GM18868 (cell line): ENCODE results near the gene REEP2.
"Not testable (repeated sequence)": the region's sequence is repeated elsewhere in the genome, so short reads cannot be mapped to it uniquely, and the experiment has no call there.

Experiments used
- ATAC-seq: cut with Tn5 transposase; IDR thresholded peaks from one replicate; pipeline ENCODE4 v1.9.1; 2021; ENCODE audit warnings: mild to moderate bottlenecking, moderate library complexity; ENCODE audit not compliant: unreplicated experiment

Gene REEP2

GRCh38 chr5:138438724-138439476, at the start of gene REEP2:
Gene REEP2 (plus strand): TSS chr5:138439057. CDS start chr5:138439209, 152 bp downstream.
- ATAC-seq, result peak; percentile 85

GRCh38 chr5:138389332-138389731, 49.5 kb upstream of the REEP2 start:
- no peak for ATAC-seq

- ATAC-seq, result not testable (repeated sequence)
These were observed 48.9 kb upstream of the REEP2 start for GRCh38 chr5:138389911-138390310.

DNA sequence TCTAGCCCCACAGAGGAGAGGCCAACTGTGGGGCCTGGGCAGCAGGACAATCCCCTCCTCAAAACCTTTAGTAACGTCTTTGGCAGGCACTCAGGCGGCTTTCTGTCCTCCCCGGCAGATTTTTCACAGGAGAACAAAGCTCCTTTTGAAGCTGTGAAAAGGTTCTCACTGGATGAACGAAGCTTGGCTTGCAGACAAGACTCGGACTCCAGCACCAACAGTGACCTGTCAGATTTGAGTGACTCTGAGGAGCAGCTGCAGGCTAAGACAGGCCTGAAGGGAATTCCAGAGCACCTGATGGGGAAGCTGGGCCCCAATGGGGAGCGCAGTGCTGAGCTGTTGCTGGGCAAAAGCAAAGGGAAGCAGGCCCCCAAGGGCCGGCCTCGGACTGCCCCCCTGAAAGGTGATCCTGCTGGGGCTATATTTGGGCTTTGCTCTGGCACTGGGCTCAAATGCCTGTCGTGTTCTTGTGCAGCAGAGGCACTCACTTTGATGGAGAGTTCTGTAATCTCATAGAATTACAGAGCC, 46.9 kb upstream of the REEP2 start:
- no peak for ATAC-seq

DNA sequence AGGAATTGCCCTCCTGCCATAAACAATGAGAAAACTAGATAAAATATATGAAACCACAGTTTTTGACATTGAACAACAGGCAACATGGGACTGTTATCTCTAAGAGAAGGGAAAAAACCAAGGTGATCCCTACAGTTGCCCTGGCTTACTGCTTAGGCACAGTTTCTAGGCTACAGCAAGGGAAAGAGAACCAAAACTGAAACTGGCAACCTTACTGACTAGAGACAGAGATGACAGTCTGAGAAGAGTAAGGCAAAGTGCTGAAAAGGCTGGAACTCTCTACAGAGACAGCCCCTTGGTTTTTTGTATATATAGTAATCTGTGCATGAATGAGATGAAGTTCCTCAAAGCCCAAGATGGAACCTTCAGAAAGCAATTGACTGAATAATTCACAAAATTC, 36.2 kb upstream of the REEP2 start:
- ATAC-seq, result peak; percentile 91

- peak; percentile 96 for ATAC-seq
These were observed 30.8 kb upstream of the REEP2 start for GRCh38 chr5:138408023-138408422.

DNA sequence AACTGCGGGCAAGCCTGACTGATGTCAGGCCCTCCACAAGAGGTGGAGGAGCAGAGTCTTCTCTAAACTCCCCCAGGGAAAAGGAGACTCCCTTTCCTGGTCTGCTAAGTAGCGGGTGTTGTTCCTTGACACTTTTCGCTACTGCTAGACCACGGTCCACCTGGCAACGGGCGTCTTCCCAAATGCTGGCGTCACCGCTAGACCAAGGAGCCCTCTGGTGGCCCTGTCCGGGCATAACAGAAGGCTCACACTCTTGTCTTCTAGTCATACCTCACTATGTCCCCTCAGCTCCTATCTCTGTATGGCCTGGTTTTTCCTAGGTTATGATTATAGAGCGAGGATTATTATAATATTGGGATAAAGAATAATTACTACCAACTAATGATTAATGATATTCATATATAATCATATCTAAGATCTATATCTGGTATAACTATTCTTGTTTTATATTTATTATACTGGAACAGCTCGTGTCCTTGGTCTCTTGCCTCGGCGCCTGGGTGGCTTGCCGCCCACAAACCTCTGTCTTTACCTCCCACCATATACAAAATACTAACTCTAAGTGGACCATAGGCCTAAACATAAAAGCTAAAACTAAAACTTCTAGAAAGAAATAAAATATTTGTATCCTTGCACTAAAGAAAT, 27.7 kb upstream of the REEP2 start:
- ATAC-seq, result not testable (repeated sequence)

- ATAC-seq, result no peak
These were observed 20.4 kb upstream of the REEP2 start for GRCh38 chr5:138418444-138418843.

- no peak for ATAC-seq
These were observed 13.8 kb upstream of the REEP2 start for GRCh38 chr5:138425079-138425478.

DNA sequence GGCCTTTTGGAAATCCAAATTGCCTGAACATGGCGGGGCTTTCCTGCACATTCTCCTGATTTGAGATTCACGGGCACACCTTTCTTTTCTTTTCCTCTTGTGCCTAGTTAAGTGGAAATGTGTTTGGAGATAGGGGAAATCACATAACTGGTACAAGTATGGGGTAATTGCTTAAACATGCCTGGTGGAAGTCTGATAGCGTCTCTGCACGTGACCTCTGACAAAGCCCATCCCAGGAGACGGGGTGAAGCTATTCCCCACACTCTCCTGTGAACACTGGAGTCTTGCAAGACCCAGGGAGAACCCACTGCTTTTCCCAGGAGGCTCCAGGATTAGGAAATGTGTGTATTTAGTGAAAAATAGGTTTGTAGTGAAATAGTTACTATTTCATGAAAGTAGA, 2.9 kb upstream of the REEP2 start:
- no peak for ATAC-seq

DNA sequence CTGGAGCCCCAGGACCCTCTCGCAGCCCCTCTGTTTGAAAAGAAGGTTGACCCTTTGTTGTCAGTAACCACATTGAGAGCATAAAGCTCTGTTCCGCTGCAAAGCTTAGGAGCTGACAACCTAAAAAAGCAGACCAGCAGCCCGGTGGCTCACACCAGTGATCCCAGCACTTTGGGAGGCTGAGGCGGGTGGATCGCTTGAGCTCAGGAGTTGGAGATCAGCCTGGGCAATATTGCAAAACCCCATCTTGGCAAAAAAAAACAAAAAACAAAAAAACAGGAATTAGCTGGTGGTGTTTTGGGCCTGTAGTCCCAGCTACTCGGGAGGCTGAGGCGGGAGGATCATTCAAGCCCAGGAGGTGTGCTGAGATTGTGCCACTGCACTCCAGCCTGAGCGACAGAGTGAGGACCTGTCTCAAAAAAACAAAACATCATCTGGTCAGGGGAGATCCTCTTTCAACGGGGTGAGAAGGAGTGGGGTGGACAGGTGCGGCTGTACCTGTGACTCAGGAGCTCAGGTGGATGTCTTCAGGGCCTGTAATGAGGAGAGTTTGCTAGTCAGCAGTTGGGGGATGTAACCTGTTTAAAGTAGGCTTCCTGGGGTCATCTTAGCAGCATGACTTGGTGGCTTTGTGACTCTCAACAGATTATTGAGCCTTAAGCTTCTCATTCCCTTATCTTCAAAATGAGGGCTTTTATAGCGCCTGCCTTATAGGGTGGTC, 694 bp upstream of the REEP2 start:
- ATAC-seq, result no peak

GRCh38 chr5:138439477-138440158, 761 bp downstream of the REEP2 start:
- no peak for ATAC-seq

DNA sequence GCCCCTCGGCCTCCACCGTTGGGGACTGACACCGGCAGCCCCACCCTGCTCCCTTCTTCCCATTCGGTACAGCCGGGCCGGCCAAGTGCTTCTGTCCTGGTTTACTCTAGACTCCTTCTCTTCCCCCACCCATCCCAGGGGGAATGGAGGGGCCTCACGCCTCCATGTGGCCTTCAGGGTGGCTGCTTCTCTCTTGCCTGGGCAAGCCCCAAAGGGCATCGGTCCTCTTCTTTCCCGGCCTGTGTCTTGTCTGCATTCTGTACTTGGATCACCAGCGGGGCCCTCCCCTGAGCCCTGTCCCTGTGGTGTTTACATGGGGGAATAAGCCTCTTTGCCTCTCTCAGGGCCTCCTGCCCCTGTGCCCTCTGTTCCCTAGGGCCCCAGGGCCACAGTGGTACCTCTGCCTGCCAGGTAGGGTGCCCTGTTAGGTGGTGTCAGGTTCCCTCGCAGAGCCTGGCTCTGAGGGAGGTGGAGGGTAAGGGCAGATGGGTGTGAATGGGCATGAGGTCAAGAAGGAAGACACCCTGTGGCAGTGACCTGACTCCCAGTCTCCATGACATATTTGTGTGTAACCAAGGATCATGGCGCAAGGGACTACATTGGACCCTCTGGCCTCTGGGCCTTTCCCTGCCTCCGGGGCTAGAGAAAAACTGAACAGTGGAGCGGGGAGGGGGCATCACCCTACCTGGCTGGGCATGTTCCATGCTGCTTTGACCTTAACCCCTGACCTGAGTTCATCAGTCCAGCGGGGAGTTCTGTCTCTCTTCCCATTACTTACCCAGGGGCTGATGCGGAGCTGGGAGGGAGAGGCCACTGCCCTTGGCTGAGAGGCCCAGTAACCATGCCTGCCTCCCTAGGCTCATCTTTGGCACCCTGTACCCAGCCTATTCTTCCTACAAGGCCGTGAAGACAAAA, 1.6 kb downstream of the REEP2 start:
- no peak for ATAC-seq

GRCh38 chr5:138441221-138441620, 2.4 kb downstream of the REEP2 start:
- ATAC-seq, result no peak

- no peak for ATAC-seq
These were observed 5.4 kb downstream of the REEP2 start for GRCh38 chr5:138444078-138444773.

DNA sequence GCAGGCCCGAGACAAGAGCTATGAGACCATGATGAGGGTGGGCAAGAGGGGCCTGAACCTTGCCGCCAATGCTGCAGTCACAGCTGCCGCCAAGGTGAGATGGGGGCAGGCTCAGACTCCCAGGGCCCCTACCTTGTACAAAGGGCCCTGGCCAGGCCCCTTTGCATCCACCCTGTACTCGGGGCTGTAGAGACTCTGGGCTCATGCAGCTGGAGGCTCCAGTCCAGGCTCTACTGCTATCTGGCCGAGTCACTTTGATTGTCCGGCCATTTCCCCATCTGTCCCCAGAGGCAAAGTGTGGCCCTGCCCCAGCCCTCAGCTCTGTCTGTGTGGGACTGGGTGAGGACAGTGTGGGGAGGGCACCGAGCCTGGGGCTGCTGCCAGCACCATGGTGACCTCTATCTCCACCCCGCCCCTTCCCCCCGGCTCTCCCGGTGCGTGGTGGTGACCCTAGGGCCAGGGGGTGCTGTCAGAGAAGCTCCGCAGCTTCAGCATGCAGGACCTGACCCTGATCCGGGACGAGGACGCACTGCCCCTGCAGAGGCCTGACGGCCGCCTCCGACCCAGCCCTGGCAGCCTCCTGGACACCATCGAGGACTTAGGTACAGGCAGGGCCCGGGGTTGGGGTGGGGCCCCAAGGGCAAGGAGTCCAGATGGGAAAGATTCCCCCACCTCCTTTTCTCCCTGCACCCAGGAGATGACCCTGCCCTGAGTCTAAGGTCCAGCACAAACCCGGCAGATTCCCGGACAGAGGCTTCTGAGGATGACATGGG, 6.1 kb downstream of the REEP2 start:
- no peak for ATAC-seq

DNA sequence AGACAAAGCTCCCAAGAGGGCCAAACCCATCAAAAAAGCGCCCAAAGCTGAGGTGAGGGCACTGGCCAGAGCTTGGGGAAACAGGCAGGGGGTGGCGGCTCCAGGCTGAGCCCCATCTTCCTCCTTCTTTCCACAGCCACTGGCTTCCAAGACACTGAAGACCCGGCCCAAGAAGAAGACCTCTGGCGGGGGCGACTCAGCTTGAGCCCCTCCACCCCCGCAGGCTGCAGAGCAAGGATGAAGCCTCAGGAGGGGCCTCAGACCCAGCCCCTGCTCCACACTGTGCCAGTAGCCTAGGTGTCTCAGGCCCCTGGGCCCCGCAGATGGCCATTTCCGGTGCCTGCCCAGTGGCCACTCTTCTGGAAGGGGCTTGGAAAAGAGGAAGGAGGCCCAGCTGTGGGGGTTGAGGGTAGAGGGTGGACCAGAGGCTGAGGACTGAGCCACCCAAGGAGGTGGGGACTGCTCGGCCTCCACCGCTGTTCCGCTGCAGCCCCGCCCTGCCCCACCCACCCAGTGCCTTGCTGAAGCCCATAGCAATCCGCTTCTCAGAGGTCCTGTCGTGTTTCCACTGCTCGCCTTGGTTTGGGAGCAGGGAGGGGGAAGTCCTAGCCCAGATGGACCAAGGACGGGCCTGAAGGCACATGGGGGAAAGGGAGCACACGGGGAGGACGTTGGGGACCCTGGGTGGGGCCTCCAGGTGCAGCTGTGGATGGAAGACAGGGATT, 6.9 kb downstream of the REEP2 start:
- no peak for ATAC-seq

DNA sequence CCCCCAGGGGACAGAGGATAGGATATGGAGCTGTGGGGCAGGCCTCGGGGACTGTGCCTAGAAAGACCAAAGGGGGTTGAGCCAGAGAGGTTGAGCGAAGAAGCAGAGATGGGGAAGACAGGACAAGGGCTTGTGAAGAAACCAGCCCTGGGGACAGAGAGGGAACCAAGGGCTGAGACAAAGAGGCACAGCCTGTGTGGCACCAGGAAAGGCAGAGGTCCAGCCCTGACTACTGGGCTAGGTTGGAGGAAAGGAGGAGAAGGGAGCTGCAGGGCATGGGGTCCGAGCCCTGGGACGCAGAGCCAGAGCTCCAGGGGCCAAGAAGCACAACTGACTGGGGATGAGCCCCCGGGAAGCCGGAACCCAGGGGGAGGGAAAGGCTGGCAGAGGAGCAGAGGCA, 9.2 kb downstream of the REEP2 start:
- no peak for ATAC-seq
